Measurements from ENCODE around the gene ABCA2. TPM values are rescaled to one million over a fixed set of nuclear protein-coding genes. Genes with fewer than 3 reads are reported as not detected.
"Not testable (repeated sequence)": the region's sequence is repeated elsewhere in the genome, so short reads cannot be mapped to it uniquely, and the experiment has no call there.

The ABCA2 gene
- total RNA-seq, 4 donors from 2014 or later: 136 to 291 (median 196) TPM

DNA sequence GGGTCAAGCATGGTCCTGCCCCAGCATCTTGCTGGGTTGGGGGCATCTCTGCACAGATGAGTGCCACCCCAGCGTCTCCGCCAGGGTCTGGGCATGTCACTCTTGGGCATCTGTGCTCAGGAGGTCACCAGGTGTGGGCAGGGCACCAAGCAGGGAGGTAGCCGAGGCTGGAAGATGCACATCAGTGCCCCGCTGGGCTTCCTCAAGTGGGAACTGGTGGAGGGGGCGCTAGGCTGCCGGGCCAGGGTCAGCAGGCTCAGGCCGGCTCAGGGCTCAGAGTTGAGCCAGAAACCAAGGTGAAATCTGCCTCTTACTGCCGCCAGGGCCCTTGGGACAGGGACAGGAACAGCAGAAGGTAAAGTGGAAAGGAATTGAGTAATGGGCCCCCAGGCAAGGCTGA lies 7.9 kb upstream of the ABCA2 start:
- H3K36me3 ChIP-seq: peaks cover 0 to 40% (median 0%) of the 10 kb centered on the region in 3 donors
- H3K9me3 ChIP-seq: no peaks in the 10 kb centered on the region
- no peaks in the 10 kb centered on the region for H3K27me3 ChIP-seq
- H3K4me3 ChIP-seq: no peak overlapping the region
- WGBS, 2 donors: 62 to 70% methylated on average over 6 to 8 of the region's 8 CpGs
- DNase-seq (ENCODE audit: low spot score in 2 of 2): no peak
- H3K27ac ChIP-seq: no peak overlapping the region
- TF ChIP-seq POLR2A (IDR thresholded peaks at IDR 0.05): no peak
- H3K4me1 ChIP-seq: peaks cover 0 to 25% (median 15%) of the 10 kb centered on the region in 4 donors

DNA sequence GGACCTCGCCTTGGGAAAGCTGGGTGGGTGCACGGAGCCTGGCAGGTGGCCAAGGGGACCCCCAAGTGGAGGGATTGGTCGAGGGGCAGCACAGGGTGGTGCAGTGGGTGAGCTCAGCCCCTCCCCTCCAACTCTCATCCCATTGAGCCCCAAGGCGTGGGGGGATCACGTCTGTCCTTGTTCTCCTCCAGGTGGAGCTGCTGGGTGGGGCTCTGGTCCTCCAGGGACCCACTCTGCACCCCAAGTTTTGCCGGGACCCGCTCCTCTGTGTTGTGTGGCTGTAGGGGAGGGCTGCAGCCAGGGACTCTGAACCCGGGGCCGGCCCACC lies 7.4 kb upstream of the ABCA2 start:
- H3K36me3 ChIP-seq: peaks cover 0 to 35% (median 0%) of the 10 kb centered on the region in 3 donors
- H3K9me3 ChIP-seq: no peaks in the 10 kb centered on the region
- no peak overlapping the region for H3K27ac ChIP-seq
- TF ChIP-seq POLR2A (IDR thresholded peaks at IDR 0.05): no peak
- TF ChIP-seq, protein P1, sequence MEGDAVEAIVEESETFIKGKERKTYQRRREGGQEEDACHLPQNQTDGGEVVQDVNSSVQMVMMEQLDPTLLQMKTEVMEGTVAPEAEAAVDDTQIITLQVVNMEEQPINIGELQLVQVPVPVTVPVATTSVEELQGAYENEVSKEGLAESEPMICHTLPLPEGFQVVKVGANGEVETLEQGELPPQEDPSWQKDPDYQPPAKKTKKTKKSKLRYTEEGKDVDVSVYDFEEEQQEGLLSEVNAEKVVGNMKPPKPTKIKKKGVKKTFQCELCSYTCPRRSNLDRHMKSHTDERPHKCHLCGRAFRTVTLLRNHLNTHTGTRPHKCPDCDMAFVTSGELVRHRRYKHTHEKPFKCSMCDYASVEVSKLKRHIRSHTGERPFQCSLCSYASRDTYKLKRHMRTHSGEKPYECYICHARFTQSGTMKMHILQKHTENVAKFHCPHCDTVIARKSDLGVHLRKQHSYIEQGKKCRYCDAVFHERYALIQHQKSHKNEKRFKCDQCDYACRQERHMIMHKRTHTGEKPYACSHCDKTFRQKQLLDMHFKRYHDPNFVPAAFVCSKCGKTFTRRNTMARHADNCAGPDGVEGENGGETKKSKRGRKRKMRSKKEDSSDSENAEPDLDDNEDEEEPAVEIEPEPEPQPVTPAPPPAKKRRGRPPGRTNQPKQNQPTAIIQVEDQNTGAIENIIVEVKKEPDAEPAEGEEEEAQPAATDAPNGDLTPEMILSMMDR (IDR thresholded peaks at IDR 0.05): peak in 3 of 5 experiments; percentile 3 to 30 (median 7)
- no peak for TF ChIP-seq EP300 (IDR thresholded peaks at IDR 0.05)
- no peaks in the 10 kb centered on the region for H3K27me3 ChIP-seq
- H3K4me1 ChIP-seq: peaks cover 0 to 29% (median 18%) of the 10 kb centered on the region in 4 donors
- 24 to 28% methylated on average over 5 to 6 of the region's 9 CpGs for WGBS, 2 donors
- H3K4me3 ChIP-seq: no peak overlapping the region
- no peak for DNase-seq (ENCODE audit: low spot score in 2 of 2)

DNA sequence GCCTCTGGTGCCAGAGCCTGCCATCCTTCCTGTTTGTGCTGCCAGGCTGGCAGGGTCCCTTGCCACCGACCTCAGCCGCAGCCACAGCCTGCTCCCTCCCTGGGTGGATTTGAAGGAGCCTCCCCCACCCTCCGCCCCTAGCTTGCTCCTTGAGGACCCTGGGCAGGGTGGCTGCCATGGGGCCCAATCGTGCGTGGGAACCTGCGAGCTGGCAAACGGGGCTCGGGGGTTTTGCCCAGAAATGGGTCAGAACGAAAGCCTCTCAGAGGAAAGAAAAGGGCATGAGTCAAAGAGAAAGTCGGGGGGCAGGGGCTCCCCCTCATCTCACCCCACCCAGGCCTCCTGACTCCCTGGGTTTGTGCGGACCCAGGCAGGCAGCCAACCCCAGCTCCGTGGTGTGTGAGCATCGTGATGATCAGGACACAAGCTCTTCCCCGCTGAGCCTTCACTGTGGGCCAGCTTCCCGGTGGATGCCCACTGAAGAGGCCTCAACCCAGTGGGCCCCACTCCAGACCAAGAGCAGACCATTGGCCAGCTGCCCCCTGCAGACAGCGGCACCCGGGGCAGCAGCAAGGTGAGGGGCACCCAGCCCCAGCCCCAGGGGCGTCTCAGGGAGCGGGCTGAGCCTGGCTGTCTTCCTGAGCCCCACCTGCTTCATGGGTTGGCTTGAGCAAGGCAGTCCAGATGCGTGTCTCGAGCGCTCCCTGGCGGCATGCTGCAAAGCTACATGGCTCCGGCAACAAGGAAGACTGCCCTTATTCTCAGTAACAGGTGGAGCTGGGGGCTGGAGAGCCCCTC lies 6.9 kb upstream of the ABCA2 start:
- Histone ChIP-seq H3K4me3 (peak overlapping the region in 1 of 4 donors; percentile 39), H3K27ac (peak overlapping the region in 1 of 4 donors; percentile 7), H3K9me3 (no peaks in the 10 kb centered on the region), H3K27me3 (no peaks in the 10 kb centered on the region), H3K4me1 (peaks cover 0 to 33% (median 19%) of the 10 kb centered on the region in 4 donors), H3K36me3 (peaks cover 0 to 30% (median 0%) of the 10 kb centered on the region in 3 donors)
- peak in 1 of 2 donors; percentile 38 for TF ChIP-seq EP300 (IDR thresholded peaks at IDR 0.05)
- TF ChIP-seq, protein P1 (IDR thresholded peaks at IDR 0.05): peak; percentile 86 to 96 (median 94)
- TF ChIP-seq POLR2A (IDR thresholded peaks at IDR 0.05): no peak
- 19 to 22% methylated on average over 11 to 19 of the region's 24 CpGs for WGBS, 2 donors
- DNase-seq (ENCODE audit: low spot score in 2 of 2): peak in 1 of 2 donors; percentile 67

DNA sequence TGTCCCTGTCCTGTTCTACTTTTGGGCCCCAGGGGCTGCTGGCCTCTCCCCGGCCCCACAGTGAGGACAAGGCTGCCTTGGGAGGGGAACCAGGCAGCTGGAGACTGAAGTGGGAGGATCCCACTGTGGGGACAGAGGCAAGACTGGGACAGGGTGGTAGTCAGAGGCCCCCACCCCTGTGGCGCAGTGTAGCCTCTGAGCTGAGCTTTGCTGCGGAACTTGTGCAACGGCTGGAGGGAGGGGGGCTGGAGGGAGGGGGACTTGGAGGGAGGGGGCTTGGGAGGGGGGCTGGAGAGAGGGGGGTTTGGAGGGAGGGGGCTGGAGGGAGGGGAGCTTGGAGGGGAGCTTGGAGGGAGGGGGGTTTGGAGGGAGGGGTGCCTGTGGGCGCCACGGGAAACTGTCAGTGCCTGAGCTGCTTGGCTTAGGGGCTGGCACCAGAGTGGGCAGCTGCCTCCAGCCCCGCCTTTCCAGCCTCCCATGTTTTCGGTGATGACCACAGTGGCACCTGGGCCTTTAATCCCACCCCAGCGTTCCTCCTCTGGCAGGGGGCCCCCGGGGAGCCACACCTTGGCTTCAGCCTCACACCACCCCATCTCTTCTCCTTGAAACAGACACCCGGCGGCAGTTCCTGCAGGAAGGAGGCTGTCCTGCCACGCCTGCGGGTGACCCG lies 6.1 kb upstream of the ABCA2 start:
- TF ChIP-seq POLR2A (IDR thresholded peaks at IDR 0.05) (no peak), EP300 (IDR thresholded peaks at IDR 0.05) (no peak)
- TF ChIP-seq, protein P1 (IDR thresholded peaks at IDR 0.05): no peak
- Histone ChIP-seq H3K4me1 (peaks cover 0 to 39% (median 26%) of the 10 kb centered on the region in 4 donors), H3K36me3 (peaks cover 0 to 22% (median 0%) of the 10 kb centered on the region in 3 donors), H3K9me3 (no peaks in the 10 kb centered on the region), H3K27ac (peak overlapping the region in 1 of 4 donors; percentile 7), H3K4me3 (peak overlapping the region in 1 of 4 donors; percentile 39), H3K27me3 (no peaks in the 10 kb centered on the region)
- no peak for DNase-seq (ENCODE audit: low spot score in 2 of 2)
- 46 to 62% methylated on average over 8 to 11 of the region's 15 CpGs for WGBS, 2 donors

DNA sequence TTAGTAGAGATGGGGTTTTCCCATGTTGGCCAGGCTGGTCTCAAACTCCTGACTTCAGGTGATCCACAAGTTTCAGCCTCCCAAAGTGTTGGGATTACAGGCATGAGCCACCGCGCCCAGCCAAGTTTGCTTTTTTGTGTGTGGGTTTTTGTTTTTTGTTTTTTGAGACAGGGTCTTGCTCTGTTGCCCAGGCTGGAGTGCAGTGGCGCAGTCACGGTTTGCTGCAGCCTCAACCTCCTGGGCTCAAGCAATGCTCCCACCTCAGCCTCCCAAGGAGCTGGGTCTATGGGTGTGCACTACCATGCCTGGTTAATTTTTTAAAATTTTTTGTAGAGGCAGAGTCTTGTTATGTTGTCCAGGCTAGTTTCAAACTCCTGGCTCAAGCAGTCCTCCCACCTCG lies 5.4 kb upstream of the ABCA2 start:
- not testable (repeated sequence) for DNase-seq (ENCODE audit: low spot score in 2 of 2); H3K27ac ChIP-seq; H3K9me3 ChIP-seq; H3K27me3 ChIP-seq
- Histone ChIP-seq H3K36me3 (peaks cover 0 to 15% (median 0%) of the 10 kb centered on the region in 3 donors), H3K4me1 (peaks cover 0 to 46% (median 33%) of the 10 kb centered on the region in 4 donors), H3K4me3 (peak overlapping the region in 1 of 4 donors; percentile 39)
- WGBS, 2 donors: 93 to 95% methylated on average over 5 of the region's 5 CpGs

DNA sequence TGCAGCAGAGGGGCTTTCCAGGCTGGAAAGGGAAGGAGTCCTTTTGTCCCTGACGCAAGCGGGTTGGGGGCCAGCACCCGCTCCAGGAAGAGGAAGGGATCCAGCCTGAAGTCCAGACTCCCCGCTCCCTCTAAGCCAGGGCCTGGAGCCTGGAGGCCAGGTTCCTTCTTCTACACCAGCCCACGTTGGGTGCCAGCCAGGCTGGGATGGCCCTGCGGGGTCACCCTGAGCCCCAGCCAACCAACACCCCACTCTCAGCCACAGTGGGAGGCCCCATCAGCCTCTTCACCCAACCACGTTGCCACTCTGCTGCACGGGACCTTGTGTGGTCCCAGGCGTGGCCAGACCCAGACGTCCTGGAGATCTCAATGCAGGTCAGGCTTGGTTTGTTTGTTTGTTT lies 4.8 kb upstream of the ABCA2 start:
- 75 to 84% methylated on average over 9 to 10 of the region's 10 CpGs for WGBS, 2 donors
- H3K4me1 ChIP-seq: peaks cover 0 to 47% (median 35%) of the 10 kb centered on the region in 4 donors
- H3K27ac ChIP-seq: peak overlapping the region in 1 of 4 donors; percentile 66
- H3K4me3 ChIP-seq: peak overlapping the region in 1 of 4 donors; percentile 39
- H3K36me3 ChIP-seq: peaks cover 0 to 9% (median 0%) of the 10 kb centered on the region in 3 donors
- no peaks in the 10 kb centered on the region for H3K9me3 ChIP-seq
- no peak for DNase-seq (ENCODE audit: low spot score in 2 of 2)
- TF ChIP-seq POLR2A (IDR thresholded peaks at IDR 0.05) (no peak), EP300 (IDR thresholded peaks at IDR 0.05) (peak in 1 of 2 donors; percentile 24)
- TF ChIP-seq, protein P1 (IDR thresholded peaks at IDR 0.05): no peak
- H3K27me3 ChIP-seq: no peaks in the 10 kb centered on the region
